K562 (cell line): ENCODE data around the gene OR2V2. TPM values are rescaled to one million over a fixed set of nuclear protein-coding genes. Genes with fewer than 3 reads are reported as not detected.
A peak's percentile ranks its signal among the peaks of the same experiment; 100 is the strongest.

ENCODE experiments used
- BRD9 ChIP-seq: fragments of 450-650 bp; IDR thresholded peaks from 2 replicates; pipeline ENCODE4 v1.6.1; 2018; ENCODE audit warnings: low read depth; ENCODE audit not compliant: partially characterized antibody
- C11orf30 ChIP-seq: fragments of 450-650 bp; IDR thresholded peaks from 2 replicates; pipeline ENCODE4 v1.6.1; 2016; ENCODE audit warnings: low read depth, mild to moderate bottlenecking
- EP300 ChIP-seq: IDR thresholded peaks from 2 replicates; pipeline ENCODE4 v1.6.1; 2012; ENCODE audit warnings: low read length, improper control_type of control experiment
- GATAD2B ChIP-seq: fragments of 450-650 bp; IDR thresholded peaks from 2 replicates; pipeline ENCODE4 v1.6.1; 2017; ENCODE audit warnings: mild to moderate bottlenecking, borderline replicate concordance
- JUND ChIP-seq, 2 experiments: IDR thresholded peaks; 2 replicates in 1 of 2; 3 replicates in 1 of 2; pipeline ENCODE4 v1.6.1; 2011; ENCODE audit warnings: borderline replicate concordance in 2 of 2, low read depth in 2 of 2, low read length in 2 of 2, improper control_type of control experiment in 1 of 2, missing biosample characterization in 1 of 2, missing genetic modification characterization in 1 of 2, missing genetic modification reagents in 1 of 2
- NEUROD1 ChIP-seq: fragments of 150-350 bp; IDR thresholded peaks from 2 replicates; pipeline ENCODE4 v1.6.1; 2014; ENCODE audit warnings: borderline replicate concordance, low read length, low read depth; ENCODE audit not compliant: partially characterized antibody
- NFE2L1 ChIP-seq: fragments of 450-650 bp; IDR thresholded peaks from 2 replicates; pipeline ENCODE4 v1.6.1; 2016; ENCODE audit warnings: missing genetic modification characterization, low read depth, mild to moderate bottlenecking, missing compliant biosample characterization, moderate library complexity, borderline replicate concordance
- NFIX ChIP-seq: fragments of 250-450 bp; sonication (Bioruptor Pico); IDR thresholded peaks from 2 replicates; pipeline ENCODE4 v1.4.0; 2020; ENCODE audit warnings: low read depth, mild to moderate bottlenecking, moderate library complexity
- NONO ChIP-seq, 2 experiments: fragments of 200-400 bp in 1 of 2; fragments of 450-650 bp in 1 of 2; formaldehyde crosslinking in 1 of 2; IDR thresholded peaks; 2 replicates each; pipeline ENCODE4 v1.6.1; 2017; ENCODE audit warnings: low read depth in 2 of 2, mild to moderate bottlenecking in 2 of 2, moderate library complexity in 2 of 2, low read length in 1 of 2
- RCOR1 ChIP-seq, 2 experiments: IDR thresholded peaks; 2 replicates each; pipeline ENCODE4 v1.6.1; 2012; ENCODE audit warnings: low read depth in 2 of 2, low read length in 2 of 2, borderline replicate concordance in 1 of 2, improper control_type of control experiment in 1 of 2
- SMARCE1 ChIP-seq: fragments of 450-650 bp; IDR thresholded peaks from 2 replicates; pipeline ENCODE4 v1.7.1; 2016; ENCODE audit warnings: mild to moderate bottlenecking
- SOX6 ChIP-seq: fragments of 450-650 bp; IDR thresholded peaks from 2 replicates; pipeline ENCODE4 v1.6.1; 2014; ENCODE audit warnings: mild to moderate bottlenecking
- TBL1XR1 ChIP-seq, 2 experiments: IDR thresholded peaks; 2 replicates each; pipeline ENCODE4 v1.6.1; 2012; ENCODE audit warnings: improper control_type of control experiment in 2 of 2, low read length in 2 of 2, mild to moderate bottlenecking in 1 of 2
- THRAP3 ChIP-seq: fragments of 450-650 bp; IDR thresholded peaks from 2 replicates; pipeline ENCODE4 v1.6.1; 2016; ENCODE audit warnings: mild to moderate bottlenecking, inconsistent platforms, borderline replicate concordance
- ZNF184 ChIP-seq: sonication (generic); formaldehyde crosslinking; IDR thresholded peaks from 2 replicates; pipeline ENCODE4 v1.5.0; 2020; ENCODE audit warnings: missing genetic modification reagents
- ZNF316 ChIP-seq: fragments of 450-650 bp; IDR thresholded peaks from 2 replicates; pipeline ENCODE4 v1.6.1; 2016
- ZNF436 ChIP-seq: fragments of 250-450, 450-650 bp; sonication (Bioruptor Pico); formaldehyde crosslinking; IDR thresholded peaks from 2 replicates; pipeline ENCODE4 v1.7.0; 2020; ENCODE audit warnings: mild to moderate bottlenecking
- polyA plus RNA-seq, 8 experiments: library from polyadenylated mRNA; depleted of rRNA in 4 of 8; stranded (reverse) in 5 of 8; unstranded in 3 of 8; fragments of >200 nt; fragmentation: Nextera tagmentation in 2 of 8; fragmentation: Illumina TruSeq in 1 of 8; extraction: Ambion mirVana in 2 of 8; extraction: Trizol in 1 of 8; gene quantifications; 2 replicates each; pipeline versions ENCODE4 v1.2.1 to v1.2.3, GENCODE V29; 2011 to 2014; ENCODE audit warnings: inconsistent platforms in 1 of 8, missing spikeins in 1 of 8
- total RNA-seq, 7 experiments: library from RNA; depleted of rRNA in 6 of 7; stranded (reverse); fragments of >200 nt in 6 of 7; fragmentation: Illumina TruSeq in 2 of 7; extraction: Trizol in 2 of 7; gene quantifications; 2 replicates each; pipeline versions ENCODE4 v1.2.1 to v1.2.3, GENCODE V29; 2011 to 2021; ENCODE audit warnings: low replicate concordance in 1 of 7
- TF ChIP-seq, protein P1 (sequence below): fragments of 450-650 bp; formaldehyde crosslinking; IDR thresholded peaks from 2 replicates; pipeline ENCODE4 v1.4.0; 2022; ENCODE audit warnings: mild to moderate bottlenecking, moderate library complexity
- TF ChIP-seq, protein P2 (sequence below): fragments of 450-650 bp; IDR thresholded peaks from 2 replicates; pipeline ENCODE4 v1.6.1; 2016; ENCODE audit warnings: mild to moderate bottlenecking
- TF ChIP-seq, protein P3 (sequence below): IDR thresholded peaks from 2 replicates; pipeline ENCODE4 v1.6.1; 2016; ENCODE audit warnings: missing genetic modification characterization, missing compliant biosample characterization
- TF ChIP-seq, protein P4 (sequence below): sonication (generic); formaldehyde crosslinking; IDR thresholded peaks from 2 replicates; pipeline ENCODE4 v1.8.0; 2022; ENCODE audit warnings: missing genetic modification reagents, mild to moderate bottlenecking, moderate library complexity, borderline replicate concordance

Gene OR2V2
- total and polyA plus RNA-seq, 9 of the 15 experiments (the other 6 are each of a cell fraction or from before 2014, with no cell fraction given) = 0.01 TPM; not detected in 8

DNA sequence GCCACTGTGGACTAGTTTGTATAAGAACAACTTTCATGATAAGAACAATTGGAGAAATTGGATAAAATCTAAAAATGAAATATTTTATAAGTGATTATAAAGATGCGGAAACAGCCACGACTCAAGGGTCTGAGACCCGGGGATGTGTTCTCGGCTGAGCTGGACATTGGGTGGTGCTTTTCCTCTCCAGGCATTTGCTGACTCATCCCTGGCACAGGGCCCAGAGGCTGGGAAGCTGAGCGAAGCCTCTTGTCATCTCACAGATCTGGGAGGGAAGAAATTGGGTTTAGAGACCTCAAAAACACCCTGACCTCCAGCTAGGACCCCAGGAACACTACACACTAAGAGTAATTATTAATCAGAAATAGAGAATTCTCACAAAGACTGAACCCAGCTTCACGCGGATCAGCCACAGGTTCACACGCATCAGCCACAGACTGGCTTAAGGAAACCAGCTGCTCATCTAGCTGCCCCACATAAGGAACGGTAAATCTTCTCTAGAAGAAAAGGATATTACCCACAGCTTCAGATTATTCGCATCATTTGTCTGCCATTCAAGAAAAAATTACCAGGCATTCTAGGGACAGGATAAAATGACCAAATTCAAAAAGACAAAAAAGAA is 13.7 kb upstream of the OR2V2 start (continued):
- peak; percentile 97 for TF ChIP-seq C11orf30
- TF ChIP-seq THRAP3 = no peak
- TF ChIP-seq RCOR1 (IDR thresholded peaks at IDR 0.05; ENCODE audit: borderline replicate concordance in 1 of 2, low read depth in 2 of 2, low read length in 2 of 2) = peak in 1 of 2 experiments; percentile 85; a peak in 2 of 4 replicates
- TF ChIP-seq, protein P1, sequence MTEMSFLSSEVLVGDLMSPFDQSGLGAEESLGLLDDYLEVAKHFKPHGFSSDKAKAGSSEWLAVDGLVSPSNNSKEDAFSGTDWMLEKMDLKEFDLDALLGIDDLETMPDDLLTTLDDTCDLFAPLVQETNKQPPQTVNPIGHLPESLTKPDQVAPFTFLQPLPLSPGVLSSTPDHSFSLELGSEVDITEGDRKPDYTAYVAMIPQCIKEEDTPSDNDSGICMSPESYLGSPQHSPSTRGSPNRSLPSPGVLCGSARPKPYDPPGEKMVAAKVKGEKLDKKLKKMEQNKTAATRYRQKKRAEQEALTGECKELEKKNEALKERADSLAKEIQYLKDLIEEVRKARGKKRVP (CRISPR knock-in tag) = no peak
- TF ChIP-seq, protein P2, sequence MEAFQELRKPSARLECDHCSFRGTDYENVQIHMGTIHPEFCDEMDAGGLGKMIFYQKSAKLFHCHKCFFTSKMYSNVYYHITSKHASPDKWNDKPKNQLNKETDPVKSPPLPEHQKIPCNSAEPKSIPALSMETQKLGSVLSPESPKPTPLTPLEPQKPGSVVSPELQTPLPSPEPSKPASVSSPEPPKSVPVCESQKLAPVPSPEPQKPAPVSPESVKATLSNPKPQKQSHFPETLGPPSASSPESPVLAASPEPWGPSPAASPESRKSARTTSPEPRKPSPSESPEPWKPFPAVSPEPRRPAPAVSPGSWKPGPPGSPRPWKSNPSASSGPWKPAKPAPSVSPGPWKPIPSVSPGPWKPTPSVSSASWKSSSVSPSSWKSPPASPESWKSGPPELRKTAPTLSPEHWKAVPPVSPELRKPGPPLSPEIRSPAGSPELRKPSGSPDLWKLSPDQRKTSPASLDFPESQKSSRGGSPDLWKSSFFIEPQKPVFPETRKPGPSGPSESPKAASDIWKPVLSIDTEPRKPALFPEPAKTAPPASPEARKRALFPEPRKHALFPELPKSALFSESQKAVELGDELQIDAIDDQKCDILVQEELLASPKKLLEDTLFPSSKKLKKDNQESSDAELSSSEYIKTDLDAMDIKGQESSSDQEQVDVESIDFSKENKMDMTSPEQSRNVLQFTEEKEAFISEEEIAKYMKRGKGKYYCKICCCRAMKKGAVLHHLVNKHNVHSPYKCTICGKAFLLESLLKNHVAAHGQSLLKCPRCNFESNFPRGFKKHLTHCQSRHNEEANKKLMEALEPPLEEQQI = peak; percentile 33; the same call in 1 of the 2 replicates
- TF ChIP-seq SMARCE1 = peak; percentile 90
- peak; percentile 59 for TF ChIP-seq NFIX (CRISPR knock-in tag)
- 0 out of 4 replicates have a peak, but pooled peaks of 1 of the 2 experiments have one; percentile 31 for TF ChIP-seq TBL1XR1 (IDR thresholded peaks at IDR 0.05; ENCODE audit: low read length in 2 of 2)
- TF ChIP-seq ZNF436 (CRISPR knock-in tag) = no peak
- peak; percentile 98 for TF ChIP-seq ZNF316
- TF ChIP-seq NEUROD1 = peak; percentile 16
- TF ChIP-seq GATAD2B = peak; percentile 57
- TF ChIP-seq EP300 = peak; percentile 60; the same call in 1 of the 2 replicates
- TF ChIP-seq, protein P3, sequence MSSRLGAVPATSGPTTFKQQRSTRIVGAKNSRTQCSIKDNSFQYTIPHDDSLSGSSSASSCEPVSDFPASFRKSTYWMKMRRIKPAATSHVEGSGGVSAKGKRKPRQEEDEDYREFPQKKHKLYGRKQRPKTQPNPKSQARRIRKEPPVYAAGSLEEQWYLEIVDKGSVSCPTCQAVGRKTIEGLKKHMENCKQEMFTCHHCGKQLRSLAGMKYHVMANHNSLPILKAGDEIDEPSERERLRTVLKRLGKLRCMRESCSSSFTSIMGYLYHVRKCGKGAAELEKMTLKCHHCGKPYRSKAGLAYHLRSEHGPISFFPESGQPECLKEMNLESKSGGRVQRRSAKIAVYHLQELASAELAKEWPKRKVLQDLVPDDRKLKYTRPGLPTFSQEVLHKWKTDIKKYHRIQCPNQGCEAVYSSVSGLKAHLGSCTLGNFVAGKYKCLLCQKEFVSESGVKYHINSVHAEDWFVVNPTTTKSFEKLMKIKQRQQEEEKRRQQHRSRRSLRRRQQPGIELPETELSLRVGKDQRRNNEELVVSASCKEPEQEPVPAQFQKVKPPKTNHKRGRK = no peak
- TF ChIP-seq BRD9 = no peak
- peak; percentile 93 for TF ChIP-seq JUND (IDR thresholded peaks at IDR 0.05; ENCODE audit: borderline replicate concordance, low read depth, low read length)
- TF ChIP-seq JUND (tag; IDR thresholded peaks at IDR 0.05; ENCODE audit: borderline replicate concordance, low read depth, low read length) = peak; percentile 90; the same call in 2 of the 3 replicates
- TF ChIP-seq NONO (IDR thresholded peaks at IDR 0.05; ENCODE audit: low read depth in 2 of 2, low read length in 1 of 2) = no peak
- TF ChIP-seq NFE2L1 = peak; percentile 93
- TF ChIP-seq ZNF184 (CRISPR knock-in tag) = no peak
- TF ChIP-seq SOX6 = 0 out of 2 replicates have a peak, but pooled peaks have one; percentile 9
- TF ChIP-seq, protein P4, sequence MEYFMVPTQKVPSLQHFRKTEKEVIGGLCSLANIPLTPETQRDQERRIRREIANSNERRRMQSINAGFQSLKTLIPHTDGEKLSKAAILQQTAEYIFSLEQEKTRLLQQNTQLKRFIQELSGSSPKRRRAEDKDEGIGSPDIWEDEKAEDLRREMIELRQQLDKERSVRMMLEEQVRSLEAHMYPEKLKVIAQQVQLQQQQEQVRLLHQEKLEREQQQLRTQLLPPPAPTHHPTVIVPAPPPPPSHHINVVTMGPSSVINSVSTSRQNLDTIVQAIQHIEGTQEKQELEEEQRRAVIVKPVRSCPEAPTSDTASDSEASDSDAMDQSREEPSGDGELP (CRISPR knock-in tag) = peak; percentile 36; the same call in 1 of the 2 replicates
